A204.1 (cell line): ENCODE measurements around the gene KLHL29.

ENCODE experiments used
- FAIRE-seq: peaks from 2 replicates; lab custom pipeline; 2012; peaks lifted over from hg19 to GRCh38; lab: Jason Lieb, UNC

The KLHL29 gene

GRCh38 chr2:23553561-23553960, 168.6 kb downstream of the KLHL29 start:
- no peak for FAIRE-seq

DNA sequence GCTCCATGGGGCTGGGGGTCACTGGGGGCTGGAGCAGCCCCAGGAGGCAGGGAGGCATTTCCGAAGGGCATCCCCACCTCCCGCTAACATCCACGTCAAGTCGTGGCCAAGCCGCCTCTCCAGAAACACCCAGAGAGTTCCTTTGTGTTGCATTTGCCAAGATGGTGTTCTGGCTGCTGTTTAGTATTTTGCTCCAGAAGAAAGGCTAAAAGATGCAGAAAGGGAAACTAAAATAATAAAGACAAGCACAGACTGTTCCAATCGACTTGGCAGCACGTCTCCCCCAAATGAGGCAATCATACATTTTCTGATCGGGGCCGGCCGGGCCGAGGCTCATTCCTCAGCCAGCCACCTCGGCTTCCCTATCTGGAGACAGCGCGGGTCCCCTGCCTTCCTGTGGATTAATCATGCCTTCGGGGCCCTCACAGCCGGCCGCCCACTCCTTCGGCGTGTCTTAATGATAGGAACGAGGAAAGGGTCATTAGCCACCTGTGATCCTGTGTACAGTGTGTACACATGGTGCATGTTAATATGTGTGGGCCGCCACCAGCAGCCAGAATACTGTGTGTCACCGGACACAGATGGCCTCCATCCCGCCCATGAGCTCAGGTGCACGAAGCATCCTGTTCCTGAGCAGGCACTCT, 169.2 kb downstream of the KLHL29 start:
- no peak for FAIRE-seq

- FAIRE-seq = no peak
Measured at GRCh38 chr2:23555944-23556343, 171.0 kb downstream of the KLHL29 start.

- FAIRE-seq = no peak
Measured at GRCh38 chr2:23556929-23557328, 171.9 kb downstream of the KLHL29 start.

DNA sequence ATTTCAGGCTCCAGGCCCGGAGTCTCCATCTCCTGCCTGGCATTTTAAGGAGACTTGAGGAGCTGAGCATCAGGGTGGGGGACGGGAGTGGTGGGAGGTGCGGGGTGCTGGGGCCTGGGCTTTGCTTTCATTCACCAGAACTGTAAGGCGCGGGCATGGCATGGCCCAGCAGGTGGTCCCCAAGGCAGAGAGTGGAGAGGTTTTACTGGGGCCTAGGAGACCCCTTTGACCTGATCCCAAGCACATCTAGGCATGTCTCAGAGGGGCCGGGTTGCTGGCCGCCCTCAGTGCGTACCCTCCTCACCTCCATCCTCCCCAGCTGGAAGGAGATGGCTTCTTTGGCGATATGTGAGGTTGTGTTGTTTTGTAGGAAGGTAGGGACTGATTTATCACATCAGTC, 172.5 kb downstream of the KLHL29 start:
- no peak for FAIRE-seq

DNA sequence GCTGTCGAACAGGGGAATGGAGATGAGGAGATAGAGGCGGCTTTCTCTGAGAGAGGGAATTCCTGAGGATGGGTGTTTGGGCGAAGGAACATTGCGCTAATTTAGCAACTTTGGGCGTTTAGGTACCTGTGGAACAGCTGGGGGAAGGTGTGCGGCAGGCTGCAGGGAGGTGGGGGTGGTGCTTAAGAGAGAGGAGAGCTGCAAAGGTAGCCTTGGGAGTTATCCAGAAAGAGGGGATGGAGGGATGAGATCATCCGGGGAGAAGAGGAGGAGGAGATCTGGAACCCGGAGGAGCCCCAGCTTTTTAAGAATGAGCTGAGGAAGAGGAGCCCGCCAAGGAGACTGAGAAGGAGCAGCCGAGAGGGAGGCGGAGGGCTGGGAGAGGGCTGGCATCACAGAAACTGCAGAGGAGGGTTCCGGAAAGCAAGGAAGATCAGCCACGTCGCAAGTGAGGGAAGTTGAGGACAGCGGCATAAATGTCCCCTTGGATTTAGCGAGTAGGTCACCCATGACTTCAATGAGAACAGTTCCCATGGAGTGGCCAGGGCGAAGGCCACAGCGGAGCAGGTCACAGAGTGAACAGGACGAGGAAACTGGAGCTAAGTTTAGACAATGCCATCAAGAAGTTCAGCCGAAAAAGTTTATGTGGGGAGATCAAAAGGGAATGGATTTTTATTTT, 174.7 kb downstream of the KLHL29 start:
- no peak for FAIRE-seq

DNA sequence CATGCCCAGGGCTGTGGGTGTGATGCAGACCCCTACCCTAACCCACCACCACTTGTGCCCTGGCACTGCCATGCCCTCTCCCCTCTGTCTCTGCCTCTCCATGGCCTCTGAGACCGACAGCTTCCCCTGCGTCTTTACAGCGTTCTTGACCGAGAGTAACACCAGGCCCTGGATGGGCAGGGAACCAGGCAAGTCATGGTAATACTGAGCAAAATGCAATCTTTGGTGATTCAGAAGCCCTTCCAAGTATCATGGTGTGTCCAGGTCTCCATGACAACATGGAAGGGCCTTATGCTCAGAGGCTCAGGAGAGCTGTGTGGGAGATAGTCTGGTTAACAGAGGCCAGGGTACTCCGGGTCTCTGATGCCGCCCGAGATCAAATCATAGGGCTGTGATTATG, 176.1 kb downstream of the KLHL29 start:
- FAIRE-seq = no peak

GRCh38 chr2:23561544-23561943, 176.6 kb downstream of the KLHL29 start:
- FAIRE-seq = no peak

GRCh38 chr2:23562143-23562542, 177.2 kb downstream of the KLHL29 start:
- no peak for FAIRE-seq

DNA sequence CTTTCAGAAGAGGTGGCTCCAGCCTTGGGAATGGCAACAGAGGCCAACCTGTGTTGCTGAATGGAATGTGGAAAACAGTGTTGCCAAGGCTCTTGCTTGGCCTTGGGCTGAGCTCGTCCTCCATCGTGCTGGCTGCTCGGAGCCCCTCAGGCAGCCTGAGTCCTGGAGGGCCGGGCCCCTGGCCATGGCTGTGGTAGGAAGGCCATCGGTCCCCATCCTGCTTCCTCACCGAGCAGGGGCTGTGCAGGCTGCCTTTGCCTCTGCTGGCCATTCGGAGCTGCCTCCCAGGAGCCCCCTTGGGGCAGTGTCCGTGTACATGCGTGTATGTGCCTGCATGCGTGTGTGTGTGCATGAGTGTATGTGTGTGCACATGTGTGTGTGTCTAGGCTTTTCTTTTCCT, 178.2 kb downstream of the KLHL29 start:
- no peak for FAIRE-seq

DNA sequence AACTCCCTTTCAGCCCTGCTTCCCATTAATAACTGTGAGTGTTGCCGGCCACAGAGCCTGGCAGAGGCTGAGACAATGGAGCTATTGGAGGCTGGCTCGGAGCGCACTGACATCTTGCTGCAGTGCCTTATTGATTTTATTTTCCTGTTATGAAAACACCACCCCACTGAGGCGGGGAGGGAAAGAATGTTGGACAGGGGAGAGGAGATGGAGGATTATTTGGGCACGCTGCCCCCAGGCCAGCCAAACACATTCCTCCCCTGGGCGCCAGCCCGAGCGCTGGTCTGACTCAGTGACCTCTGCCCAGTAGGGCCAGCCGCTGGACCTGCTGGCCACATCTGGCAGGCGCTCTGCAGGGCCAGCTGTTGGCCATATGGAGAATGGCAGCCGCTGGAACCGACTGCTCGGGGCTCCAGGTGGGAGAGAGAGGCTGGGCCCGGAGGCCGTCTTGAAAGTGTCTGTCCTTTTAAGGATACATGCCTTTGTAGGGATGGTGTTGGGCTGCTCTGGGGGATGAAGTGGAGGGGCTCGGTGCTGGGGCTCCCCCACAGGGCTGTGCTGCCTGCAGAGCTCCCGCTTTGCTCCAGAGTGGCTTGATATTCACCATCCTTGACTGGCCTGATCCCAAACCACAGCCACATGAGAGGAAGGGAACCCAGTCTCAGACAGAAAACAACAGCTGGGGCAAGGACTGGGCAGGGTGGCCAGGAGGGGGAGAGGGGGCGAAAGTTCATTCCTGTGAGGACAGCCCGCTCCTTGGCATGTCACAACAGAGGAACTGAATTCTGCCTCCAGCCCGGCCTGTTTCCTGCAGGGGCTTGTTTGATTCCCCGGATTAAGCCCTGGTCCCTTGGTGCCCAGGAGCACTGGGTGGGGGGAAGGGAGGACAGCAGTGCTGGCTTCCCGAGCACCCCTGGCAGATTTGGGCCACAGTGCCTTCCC, 179.0 kb downstream of the KLHL29 start:
- no peak for FAIRE-seq

DNA sequence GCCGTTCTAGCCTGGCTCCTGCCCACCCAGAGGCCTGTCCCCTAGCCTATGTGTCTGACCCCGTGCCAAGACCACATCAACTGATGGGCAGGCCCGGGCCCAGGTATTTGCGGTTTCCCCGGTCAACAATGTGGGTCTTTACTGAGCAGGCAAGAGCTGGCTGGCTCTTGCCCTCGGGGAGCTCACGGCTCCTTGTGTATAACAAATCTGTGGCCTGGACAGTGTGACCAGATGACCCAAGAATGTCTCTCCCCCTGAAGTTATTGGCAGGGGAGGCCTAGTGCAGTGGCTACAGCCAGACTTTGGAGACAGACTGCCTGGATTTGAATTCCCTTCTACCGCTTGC, 179.6 kb downstream of the KLHL29 start:
- no peak for FAIRE-seq

DNA sequence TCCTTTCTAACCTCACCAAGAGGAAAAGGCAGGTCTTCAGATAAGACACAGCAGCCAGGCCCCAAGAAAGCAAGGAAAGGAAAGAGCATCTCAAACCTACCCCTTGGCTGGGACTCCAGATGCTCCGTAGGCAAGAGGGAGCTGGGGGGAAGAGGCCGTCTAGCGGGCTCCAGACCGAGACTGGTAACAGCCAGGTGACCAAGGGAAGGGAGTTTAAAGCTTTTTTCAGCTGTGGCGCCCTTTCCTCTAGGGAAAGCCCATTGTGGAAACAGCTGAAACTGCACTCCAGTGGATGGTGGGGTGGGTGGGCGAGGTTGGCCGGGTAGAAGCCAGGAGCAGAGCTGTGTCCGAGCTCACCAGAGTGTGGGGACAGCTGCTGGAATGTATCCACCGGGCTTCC, 180.4 kb downstream of the KLHL29 start:
- no peak for FAIRE-seq

GRCh38 chr2:23565814-23566213, 180.8 kb downstream of the KLHL29 start:
- no peak for FAIRE-seq

- FAIRE-seq = no peak
Measured at GRCh38 chr2:23566241-23567142, 181.5 kb downstream of the KLHL29 start.

DNA sequence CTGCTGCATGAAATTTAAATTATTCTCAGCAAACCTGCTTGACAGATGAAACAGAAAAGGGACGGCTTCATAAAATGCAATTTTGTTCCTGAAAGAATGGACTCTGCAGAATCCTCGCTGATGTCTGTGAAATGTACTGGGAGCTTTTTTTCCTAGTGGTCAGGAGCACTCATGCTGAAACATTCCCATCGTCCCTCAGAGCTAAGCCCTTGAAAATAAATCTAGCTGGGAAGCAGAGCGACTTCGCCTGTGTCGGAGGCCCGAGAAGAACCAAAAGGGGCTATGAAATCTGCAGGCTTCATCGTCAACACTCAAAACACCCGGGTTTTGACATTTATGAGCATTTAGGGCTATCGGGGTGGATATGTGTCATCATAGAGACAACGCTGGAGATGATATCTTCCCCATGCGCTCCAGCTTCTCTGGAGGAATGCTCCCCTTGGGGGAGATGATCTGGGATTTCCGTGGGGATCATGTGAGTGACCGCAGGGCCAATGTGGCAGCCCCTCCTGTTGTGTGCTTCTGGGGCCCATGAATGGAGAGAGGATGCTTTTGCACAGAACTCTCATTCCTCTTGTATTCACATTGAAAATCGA, 182.3 kb downstream of the KLHL29 start:
- no peak for FAIRE-seq

DNA sequence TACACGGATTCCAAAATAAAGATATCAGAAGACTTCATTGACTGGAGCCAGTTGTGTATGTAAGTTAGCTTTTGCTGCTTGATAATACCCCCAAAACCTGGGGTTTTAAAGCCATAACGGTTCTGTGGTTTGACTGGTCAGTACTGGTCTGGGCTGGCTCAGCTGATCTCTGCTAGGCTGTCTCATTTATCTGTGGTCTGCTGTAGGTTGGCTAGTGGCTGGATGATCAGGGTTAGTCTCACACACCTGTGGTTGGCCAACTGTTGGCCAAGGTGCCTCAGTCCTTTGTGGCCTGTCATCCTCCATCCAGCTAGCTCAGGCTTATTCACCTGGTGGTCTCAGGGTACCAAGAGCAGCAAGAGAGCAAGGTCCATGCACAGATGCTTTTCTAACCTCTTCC, 183.2 kb downstream of the KLHL29 start:
- no peak for FAIRE-seq

GRCh38 chr2:23568626-23569190, 183.7 kb downstream of the KLHL29 start:
- FAIRE-seq = no peak

GRCh38 chr2:23569761-23570365, 184.9 kb downstream of the KLHL29 start:
- FAIRE-seq = no peak

- FAIRE-seq = no peak
Measured at GRCh38 chr2:23571085-23571484, 186.1 kb downstream of the KLHL29 start.
